WI38 (cell line): ENCODE results near the gene KRTAP5-8.
"Not testable (repeated sequence)": the region's sequence is repeated elsewhere in the genome, so short reads cannot be mapped to it uniquely, and the experiment has no call there.

Source experiments
- H3K4me3 ChIP-seq: 2 replicates; pipeline ENCODE4 v1.5.1; 2011; ENCODE audit warnings: low read depth, mild to moderate bottlenecking, control low read depth, low read length
- CTCF ChIP-seq: IDR thresholded peaks from 2 replicates; pipeline ENCODE4 v1.5.1; 2012; ENCODE audit warnings: low read depth, mild to moderate bottlenecking, control low read depth, low read length

KRTAP5-8 gene

GRCh38 chr11:71572811-71573210, 35.0 kb downstream of the KRTAP5-8 start:
- no peak overlapping the region for H3K4me3 ChIP-seq
- no peak for TF ChIP-seq CTCF

- TF ChIP-seq CTCF, result no peak
- H3K4me3 ChIP-seq, result no peak overlapping the region
These were observed 36.6 kb downstream of the KRTAP5-8 start for GRCh38 chr11:71574418-71574817.

GRCh38 chr11:71575723-71576424, 38.0 kb downstream of the KRTAP5-8 start:
- no peak for TF ChIP-seq CTCF
- H3K4me3 ChIP-seq, result no peak overlapping the region

- H3K4me3 ChIP-seq, result not testable (repeated sequence)
These were observed 39.1 kb downstream of the KRTAP5-8 start for GRCh38 chr11:71576688-71577465.

- no peak for TF ChIP-seq CTCF
- no peak overlapping the region for H3K4me3 ChIP-seq
These were observed 39.7 kb downstream of the KRTAP5-8 start for GRCh38 chr11:71577469-71578004.

- not testable (repeated sequence) for H3K4me3 ChIP-seq
These were observed 41.7 kb downstream of the KRTAP5-8 start for GRCh38 chr11:71579513-71579912.

- no peak overlapping the region for H3K4me3 ChIP-seq
- TF ChIP-seq CTCF, result peak; percentile 96
These were observed 42.5 kb downstream of the KRTAP5-8 start for GRCh38 chr11:71580057-71581003.
